HepG2 (cell line): ENCODE results near the gene PKD1L1. TPM values are rescaled to one million over a fixed set of nuclear protein-coding genes. Genes with fewer than 3 reads are reported as not detected.

Source experiments
- ATAC-seq: fragments of 200-7000 bp; cut with Tn5 transposase; 3 replicates; pipeline ENCODE4 v1.9.1; 2020; ENCODE audit warnings: mild to moderate bottlenecking, moderate library complexity
- BruUV-seq: library from RNA; stranded (reverse); fragments of 400-500 nt; replicated peaks from 2 replicates; lab custom pipeline; 2021; lab: Mats Ljungman, UMichigan
- CTCF ChIA-PET: fragments of 300-600 bp; formaldehyde crosslinking; extraction: SDS; loops from one replicate; lab custom pipeline; 2021; ENCODE audit warnings: low total read pairs, inconsistent platforms, low intra/inter-chr PET ratio; lab: Yijun Ruan, JAX
- POLR2A ChIA-PET: fragments of 350-600 bp; sonication (Branson Sonifier 250); formaldehyde crosslinking; loops from one replicate; lab custom pipeline; 2020; ENCODE audit warnings: antibody characterized with exemption, inconsistent platforms; lab: Yijun Ruan, JAX
- DNase-seq: peaks from one replicate; pipeline ENCODE4 v3.0.0-alpha.2; 2015; ENCODE audit warnings: low spot score
- FAIRE-seq: peaks from 3 replicates; lab custom pipeline; 2011; peaks lifted over from hg19 to GRCh38; lab: Jason Lieb, UNC
- H2AFZ ChIP-seq: one replicate; pipeline ENCODE4 v1.6.1; 2011; ENCODE audit warnings: low read length, inconsistent platforms
- H3K27ac ChIP-seq: fragments of 300-600 bp; 3 replicates; pipeline ENCODE4 v1.8.0; 2011; ENCODE audit warnings: mixed run types, mild to moderate bottlenecking, mixed read lengths, low read length, inconsistent platforms; ENCODE audit not compliant: insufficient read depth; ENCODE audit errors: extremely low read length
- H3K27me3 ChIP-seq, 2 experiments: fragments of 200-600 bp in 1 of 2; 2 replicates in 1 of 2; 3 replicates in 1 of 2; pipeline versions ENCODE4 v1.6.0 to v1.8.0; 2011; ENCODE audit warnings: low read length in 2 of 2, mild to moderate bottlenecking in 2 of 2, moderate library complexity in 2 of 2, inconsistent platforms in 1 of 2; ENCODE audit not compliant: insufficient read depth in 2 of 2, control insufficient read depth in 1 of 2
- H3K36me3 ChIP-seq, 2 experiments: fragments of 200-600 bp in 1 of 2; replicated peaks in 1 of 2; 2 replicates in 1 of 2; 3 replicates in 1 of 2; pipeline versions ENCODE4 v1.5.1 to v1.8.0; 2011; ENCODE audit warnings: low read length in 2 of 2, inconsistent platforms in 1 of 2; ENCODE audit not compliant: insufficient read depth in 2 of 2, control insufficient read depth in 1 of 2
- H3K4me1 ChIP-seq: 2 replicates; pipeline ENCODE4 v1.5.1; 2012; ENCODE audit warnings: low read length, inconsistent platforms; ENCODE audit not compliant: insufficient read depth
- H3K4me2 ChIP-seq: 2 replicates; pipeline ENCODE4 v1.6.0; 2011; ENCODE audit warnings: low read depth, low read length, inconsistent platforms
- H3K4me3 ChIP-seq, 3 experiments: fragments of 200-600 bp in 1 of 3; sonication (generic), shearing (Covaris generic) in 1 of 3; replicated peaks in 1 of 3; 2 replicates each; pipeline ENCODE4 v1.5.1; 2011 to 2016; ENCODE audit warnings: low read length in 3 of 3, inconsistent platforms in 2 of 3, low read depth in 2 of 3, mild to moderate bottlenecking in 2 of 3, control low read depth in 1 of 3, mixed read lengths in 1 of 3; ENCODE audit not compliant: insufficient read depth in 1 of 3
- H3K79me2 ChIP-seq: one replicate; pipeline ENCODE4 v1.6.1; 2011; ENCODE audit warnings: low read length, inconsistent platforms; ENCODE audit not compliant: insufficient read depth
- H3K9ac ChIP-seq: 2 replicates; pipeline ENCODE4 v1.6.0; 2011; ENCODE audit warnings: mild to moderate bottlenecking, low read depth, low read length, inconsistent platforms; ENCODE audit not compliant: insufficient read depth
- H3K9me3 ChIP-seq: 2 replicates; pipeline ENCODE4 v1.5.1; 2012; ENCODE audit warnings: mild to moderate bottlenecking, low read length
- H4K20me1 ChIP-seq: 2 replicates; pipeline ENCODE4 v1.6.0; 2011; ENCODE audit warnings: inconsistent platforms, mild to moderate bottlenecking, low read length, moderate library complexity; ENCODE audit not compliant: insufficient read depth
- GLI4 ChIP-seq: sonication (generic); formaldehyde crosslinking; IDR thresholded peaks from 2 replicates; pipeline ENCODE4 v1.5.1; 2020; ENCODE audit warnings: missing genetic modification reagents, mild to moderate bottlenecking, moderate library complexity, borderline replicate concordance
- HIVEP1 ChIP-seq: sonication (generic); formaldehyde crosslinking; IDR thresholded peaks from 2 replicates; pipeline ENCODE4 v1.4.0; 2020; ENCODE audit warnings: mild to moderate bottlenecking, missing genetic modification reagents
- NCOR1 ChIP-seq: fragments of 200-600 bp; sonication (generic); IDR thresholded peaks from 2 replicates; pipeline ENCODE4 v1.7.0; 2017; ENCODE audit warnings: antibody characterized with exemption, low read length, borderline replicate concordance
- NR2C2 ChIP-seq: sonication (generic); formaldehyde crosslinking; IDR thresholded peaks from 2 replicates; pipeline ENCODE4 v1.4.0; 2020; ENCODE audit warnings: missing genetic modification reagents, mild to moderate bottlenecking, moderate library complexity, borderline replicate concordance
- RARA ChIP-seq: IDR thresholded peaks from 2 replicates; pipeline ENCODE4 v1.6.1; 2016; ENCODE audit warnings: missing genetic modification reagents, missing compliant biosample characterization
- THAP11 ChIP-seq: IDR thresholded peaks from 2 replicates; pipeline ENCODE4 v1.6.1; 2016; ENCODE audit warnings: missing biosample characterization, missing genetic modification reagents
- ZNF274 ChIP-seq: sonication (generic); formaldehyde crosslinking; IDR thresholded peaks from 2 replicates; pipeline ENCODE4 v1.5.1; 2020; ENCODE audit warnings: mild to moderate bottlenecking, missing genetic modification reagents
- ZNF605 ChIP-seq: sonication (generic); formaldehyde crosslinking; IDR thresholded peaks from 2 replicates; pipeline ENCODE4 v1.8.0; 2022; ENCODE audit warnings: mild to moderate bottlenecking, missing genetic modification reagents
- WGBS: methylation state at CpG from one replicate; pipeline ENCODE4 v1.1.6; 2017; ENCODE audit warnings: low lambda C conversion rate; 5-methylcytosine and 5-hydroxymethylcytosine counted together
- in situ Hi-C: cut with HindIII; loops from 2 replicates; pipeline ENCODE4 v1.10.0; 2017; ENCODE audit warnings: low pct_unique_long_range_greater_than_20kb; ENCODE audit not compliant: extremely low pct_ligation_motif_present
- intact Hi-C: fragments of 100-400 bp; cut with micrococcal nuclease; formaldehyde crosslinking; loops from one replicate; pipeline ENCODE4 v1.10.0; 2022; ENCODE audit not compliant: unreplicated experiment
- polyA plus RNA-seq, 8 experiments: library from polyadenylated mRNA; depleted of rRNA in 3 of 8; stranded (reverse) in 7 of 8; unstranded in 1 of 8; fragments of >200 nt; fragmentation: Illumina TruSeq in 4 of 8; extraction: Trizol in 4 of 8; gene quantifications; 2 replicates each; pipeline versions ENCODE4 v1.2.1 to v1.2.3, GENCODE V29; 2011 to 2016; ENCODE audit warnings: low read depth in 4 of 8, missing spikeins in 1 of 8, mixed read lengths in 1 of 8; ENCODE audit not compliant: insufficient read depth in 1 of 8
- total RNA-seq, 5 experiments: library from RNA; depleted of rRNA; stranded (reverse); fragments of >200 nt; fragmentation: Illumina TruSeq; extraction: Trizol; gene quantifications; 2 replicates each; pipeline ENCODE4 v1.2.3, GENCODE V29; 2016; ENCODE audit warnings: low read depth in 1 of 5
- TF ChIP-seq, protein P1 (sequence below): sonication (generic); formaldehyde crosslinking; IDR thresholded peaks from 2 replicates; pipeline ENCODE4 v1.4.0; 2020; ENCODE audit warnings: missing genetic modification reagents, borderline replicate concordance
- TF ChIP-seq, protein P2 (sequence below): sonication (generic); formaldehyde crosslinking; IDR thresholded peaks from 2 replicates; pipeline ENCODE4 v1.4.0; 2020; ENCODE audit warnings: mild to moderate bottlenecking, missing genetic modification reagents, borderline replicate concordance
- TF ChIP-seq, protein P3 (sequence below): IDR thresholded peaks from 2 replicates; pipeline ENCODE4 v1.6.1; 2016; ENCODE audit warnings: mild to moderate bottlenecking

Gene PKD1L1
- total and polyA plus RNA-seq, 2 of the 13 experiments (the other 11 are each of a cell fraction or from before 2014, with no cell fraction given): 0.01 TPM; not detected in 1

- Histone ChIP-seq H3K79me2 (no peaks in the 10 kb centered on the region), H3K9me3 (no peaks in the 10 kb centered on the region), H3K27ac (peak overlapping the region; percentile 92), H3K4me1 (peaks cover 94% of the 10 kb centered on the region), H3K27me3 (no peaks in the 10 kb centered on the region), H3K36me3 (no peaks in the 10 kb centered on the region), H3K9ac (peak overlapping the region; percentile 58), H3K4me2 (peak overlapping the region; percentile 51), H3K4me3 (peak overlapping the region in 1 of 3 experiments; percentile 1; a peak in 1 of 6 replicates), H4K20me1 (no peaks in the 10 kb centered on the region), H2AFZ (no peak overlapping the region)
- no TSS peak for BruUV-seq
- FAIRE-seq (no peak), DNase-seq (peak; percentile 61), ATAC-seq (peak; percentile 6; the same call in 1 of the 3 replicates)
- ChIA-PET POLR2A (interaction anchor here (1.0 to 6.9 kb wide), 9 partner anchors 19 to 1902 kb away, joined by 3 to 167 read pairs (median 4); no protein-coding TSS in a partner anchor), CTCF (no interaction called here)
- intact Hi-C loops: loop anchor here (10.0 kb wide), 1 partner anchor 309 kb away; no protein-coding TSS in a partner anchor
- in situ Hi-C loops: no loop called here
- WGBS: 26% methylated on average over 5 of the region's 5 CpGs
- TF ChIP-seq RARA (peak; percentile 60), THAP11 (0 out of 2 replicates have a peak, but pooled peaks have one; percentile 9), GLI4 (CRISPR knock-in tag) (no peak), HIVEP1 (CRISPR knock-in tag) (no peak), NR2C2 (no peak), ZNF274 (CRISPR knock-in tag) (no peak), NCOR1 (peak; percentile 67; the same call in 1 of the 2 replicates), ZNF605 (CRISPR knock-in tag) (no peak)
- TF ChIP-seq, protein P1, sequence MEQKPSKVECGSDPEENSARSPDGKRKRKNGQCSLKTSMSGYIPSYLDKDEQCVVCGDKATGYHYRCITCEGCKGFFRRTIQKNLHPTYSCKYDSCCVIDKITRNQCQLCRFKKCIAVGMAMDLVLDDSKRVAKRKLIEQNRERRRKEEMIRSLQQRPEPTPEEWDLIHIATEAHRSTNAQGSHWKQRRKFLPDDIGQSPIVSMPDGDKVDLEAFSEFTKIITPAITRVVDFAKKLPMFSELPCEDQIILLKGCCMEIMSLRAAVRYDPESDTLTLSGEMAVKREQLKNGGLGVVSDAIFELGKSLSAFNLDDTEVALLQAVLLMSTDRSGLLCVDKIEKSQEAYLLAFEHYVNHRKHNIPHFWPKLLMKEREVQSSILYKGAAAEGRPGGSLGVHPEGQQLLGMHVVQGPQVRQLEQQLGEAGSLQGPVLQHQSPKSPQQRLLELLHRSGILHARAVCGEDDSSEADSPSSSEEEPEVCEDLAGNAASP (CRISPR knock-in tag): peak; percentile 17; the same call in 1 of the 2 replicates
- TF ChIP-seq, protein P2, sequence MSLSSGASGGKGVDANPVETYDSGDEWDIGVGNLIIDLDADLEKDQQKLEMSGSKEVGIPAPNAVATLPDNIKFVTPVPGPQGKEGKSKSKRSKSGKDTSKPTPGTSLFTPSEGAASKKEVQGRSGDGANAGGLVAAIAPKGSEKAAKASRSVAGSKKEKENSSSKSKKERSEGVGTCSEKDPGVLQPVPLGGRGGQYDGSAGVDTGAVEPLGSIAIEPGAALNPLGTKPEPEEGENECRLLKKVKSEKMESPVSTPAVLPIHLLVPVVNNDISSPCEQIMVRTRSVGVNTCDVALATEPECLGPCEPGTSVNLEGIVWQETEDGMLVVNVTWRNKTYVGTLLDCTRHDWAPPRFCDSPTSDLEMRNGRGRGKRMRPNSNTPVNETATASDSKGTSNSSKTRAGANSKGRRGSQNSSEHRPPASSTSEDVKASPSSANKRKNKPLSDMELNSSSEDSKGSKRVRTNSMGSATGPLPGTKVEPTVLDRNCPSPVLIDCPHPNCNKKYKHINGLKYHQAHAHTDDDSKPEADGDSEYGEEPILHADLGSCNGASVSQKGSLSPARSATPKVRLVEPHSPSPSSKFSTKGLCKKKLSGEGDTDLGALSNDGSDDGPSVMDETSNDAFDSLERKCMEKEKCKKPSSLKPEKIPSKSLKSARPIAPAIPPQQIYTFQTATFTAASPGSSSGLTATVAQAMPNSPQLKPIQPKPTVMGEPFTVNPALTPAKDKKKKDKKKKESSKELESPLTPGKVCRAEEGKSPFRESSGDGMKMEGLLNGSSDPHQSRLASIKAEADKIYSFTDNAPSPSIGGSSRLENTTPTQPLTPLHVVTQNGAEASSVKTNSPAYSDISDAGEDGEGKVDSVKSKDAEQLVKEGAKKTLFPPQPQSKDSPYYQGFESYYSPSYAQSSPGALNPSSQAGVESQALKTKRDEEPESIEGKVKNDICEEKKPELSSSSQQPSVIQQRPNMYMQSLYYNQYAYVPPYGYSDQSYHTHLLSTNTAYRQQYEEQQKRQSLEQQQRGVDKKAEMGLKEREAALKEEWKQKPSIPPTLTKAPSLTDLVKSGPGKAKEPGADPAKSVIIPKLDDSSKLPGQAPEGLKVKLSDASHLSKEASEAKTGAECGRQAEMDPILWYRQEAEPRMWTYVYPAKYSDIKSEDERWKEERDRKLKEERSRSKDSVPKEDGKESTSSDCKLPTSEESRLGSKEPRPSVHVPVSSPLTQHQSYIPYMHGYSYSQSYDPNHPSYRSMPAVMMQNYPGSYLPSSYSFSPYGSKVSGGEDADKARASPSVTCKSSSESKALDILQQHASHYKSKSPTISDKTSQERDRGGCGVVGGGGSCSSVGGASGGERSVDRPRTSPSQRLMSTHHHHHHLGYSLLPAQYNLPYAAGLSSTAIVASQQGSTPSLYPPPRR (CRISPR knock-in tag): peak; percentile 64; the same call in 1 of the 2 replicates
- TF ChIP-seq, protein P3, sequence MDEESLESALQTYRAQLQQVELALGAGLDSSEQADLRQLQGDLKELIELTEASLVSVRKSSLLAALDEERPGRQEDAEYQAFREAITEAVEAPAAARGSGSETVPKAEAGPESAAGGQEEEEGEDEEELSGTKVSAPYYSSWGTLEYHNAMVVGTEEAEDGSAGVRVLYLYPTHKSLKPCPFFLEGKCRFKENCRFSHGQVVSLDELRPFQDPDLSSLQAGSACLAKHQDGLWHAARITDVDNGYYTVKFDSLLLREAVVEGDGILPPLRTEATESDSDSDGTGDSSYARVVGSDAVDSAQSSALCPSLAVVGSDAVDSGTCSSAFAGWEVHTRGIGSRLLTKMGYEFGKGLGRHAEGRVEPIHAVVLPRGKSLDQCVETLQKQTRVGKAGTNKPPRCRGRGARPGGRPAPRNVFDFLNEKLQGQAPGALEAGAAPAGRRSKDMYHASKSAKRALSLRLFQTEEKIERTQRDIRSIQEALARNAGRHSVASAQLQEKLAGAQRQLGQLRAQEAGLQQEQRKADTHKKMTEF: peak; percentile 48; the same call in 1 of the 2 replicates
Observed at GRCh38 chr7:47783456-47784223, 164.6 kb downstream of the PKD1L1 start.
